GM19452 (cell line): ENCODE measurements around the gene SEPHS1.

Experiments used
- ATAC-seq: cut with Tn5 transposase; IDR thresholded peaks from one replicate; pipeline ENCODE4 v1.9.1; 2021; ENCODE audit not compliant: unreplicated experiment

SEPHS1 gene

GRCh38 chr10:13329565-13329964 lies 18.5 kb downstream of the SEPHS1 start:
- ATAC-seq, result no peak

GRCh38 chr10:13328613-13329012 lies 19.5 kb downstream of the SEPHS1 start:
- ATAC-seq, result no peak

- no peak for ATAC-seq
Measured at GRCh38 chr10:13328126-13328525, 20.0 kb downstream of the SEPHS1 start.

- ATAC-seq, result no peak
Measured at GRCh38 chr10:13327534-13327933, 20.6 kb downstream of the SEPHS1 start.

GRCh38 chr10:13322615-13323148 lies 25.4 kb downstream of the SEPHS1 start:
- ATAC-seq, result no peak

- ATAC-seq, result no peak
Measured at GRCh38 chr10:13321576-13321975, 26.5 kb downstream of the SEPHS1 start.

- no peak for ATAC-seq
Measured at GRCh38 chr10:13319166-13319565, 28.9 kb downstream of the SEPHS1 start.

GRCh38 chr10:13317474-13317873 lies 30.6 kb downstream of the SEPHS1 start:
- no peak for ATAC-seq

- no peak for ATAC-seq
Measured at GRCh38 chr10:13316635-13317311, 31.3 kb downstream of the SEPHS1 start.

GRCh38 chr10:13315361-13315760 lies 32.7 kb downstream of the SEPHS1 start:
- no peak for ATAC-seq

- ATAC-seq, result no peak
Measured at GRCh38 chr10:13311177-13311575, 36.9 kb downstream of the SEPHS1 start.

GRCh38 chr10:13310518-13311176 lies 37.4 kb downstream of the SEPHS1 start:
- ATAC-seq, result no peak

GRCh38 chr10:13309792-13310191 lies 38.3 kb downstream of the SEPHS1 start:
- no peak for ATAC-seq

- ATAC-seq, result no peak
Measured at GRCh38 chr10:13308096-13308495, 40.0 kb downstream of the SEPHS1 start.

GRCh38 chr10:13306103-13306502 lies 42.0 kb downstream of the SEPHS1 start:
- no peak for ATAC-seq

GRCh38 chr10:13302821-13303555 lies 45.1 kb downstream of the SEPHS1 start:
- no peak for ATAC-seq

GRCh38 chr10:13299437-13300287 lies 48.4 kb downstream of the SEPHS1 start, which contains the start of gene PHYH:
Gene PHYH (minus strand): TSS chr10:13300064. CDS start chr10:13300042, 22 bp downstream.
- peak; percentile 63 for ATAC-seq

- no peak for ATAC-seq
Measured at GRCh38 chr10:13298748-13299436, 49.2 kb downstream of the SEPHS1 start.

- no peak for ATAC-seq
Measured at GRCh38 chr10:13296476-13296875, 51.6 kb downstream of the SEPHS1 start.

- ATAC-seq, result no peak
Measured at GRCh38 chr10:13294784-13295183, 53.3 kb downstream of the SEPHS1 start.
